ENCODE data around the gene FMN1.

- no peak for TF ChIP-seq TARDBP (IDR thresholded peaks at IDR 0.05)
- no peak for TF ChIP-seq SUZ12 (IDR thresholded peaks at IDR 0.05)
These were observed 33.8 kb downstream of the FMN1 start for GRCh38 chr15:33160581-33161165.

Measured in HEK293T (cell line).